HS-5 (cell line): ENCODE results near the gene FAN1.

Experiments used
- DNase-seq: peaks from one replicate; pipeline ENCODE4 v3.0.0-alpha.2; 2012; ENCODE audit warnings: low read depth

The FAN1 gene

GRCh38 chr15:30956216-30957124 lies 52.8 kb downstream of the FAN1 start:
- no peak for DNase-seq

- no peak for DNase-seq
Measured at GRCh38 chr15:30958219-30958618, 54.5 kb downstream of the FAN1 start.

GRCh38 chr15:30962079-30962478 lies 58.4 kb downstream of the FAN1 start:
- no peak for DNase-seq

- DNase-seq: no peak
Measured at GRCh38 chr15:30962659-30963058, 58.9 kb downstream of the FAN1 start.

- DNase-seq: no peak
Measured at GRCh38 chr15:30963681-30964080, 60.0 kb downstream of the FAN1 start.

GRCh38 chr15:30969724-30970123 lies 66.0 kb downstream of the FAN1 start:
- no peak for DNase-seq

- DNase-seq: no peak
Measured at GRCh38 chr15:30973379-30973778, 69.7 kb downstream of the FAN1 start.

GRCh38 chr15:30974112-30974511 lies 70.4 kb downstream of the FAN1 start:
- no peak for DNase-seq

- no peak for DNase-seq
Measured at GRCh38 chr15:30978328-30978727, 74.6 kb downstream of the FAN1 start.

- no peak for DNase-seq
Measured at GRCh38 chr15:30979457-30979856, 75.7 kb downstream of the FAN1 start.

- DNase-seq: no peak
Measured at GRCh38 chr15:30984118-30984517, 80.4 kb downstream of the FAN1 start.

GRCh38 chr15:30984542-30984941 lies 80.8 kb downstream of the FAN1 start:
- DNase-seq: no peak

- DNase-seq: no peak
Measured at GRCh38 chr15:30985081-30985531, 81.4 kb downstream of the FAN1 start.

- DNase-seq: no peak
Measured at GRCh38 chr15:30990036-30990435, 86.3 kb downstream of the FAN1 start.

- DNase-seq: no peak
Measured at GRCh38 chr15:30990446-30991254, 86.9 kb downstream of the FAN1 start.

- DNase-seq: peak; percentile 36
Measured at GRCh38 chr15:30991255-30992235, 87.8 kb downstream of the FAN1 start, which contains the start of gene MTMR10. TSS of gene MTMR10 (minus strand) at chr15:30991628. CDS start at chr15:30991506, 122 bp downstream.

- DNase-seq: no peak
Measured at GRCh38 chr15:30992249-30992864, 88.6 kb downstream of the FAN1 start.
